ENCODE results near the gene ECE2. TPM values are rescaled to one million over a fixed set of nuclear protein-coding genes. Genes with fewer than 3 reads are reported as not detected.

The ECE2 gene
- total RNA-seq, 1 donor from 2014 or later: not detected

DNA sequence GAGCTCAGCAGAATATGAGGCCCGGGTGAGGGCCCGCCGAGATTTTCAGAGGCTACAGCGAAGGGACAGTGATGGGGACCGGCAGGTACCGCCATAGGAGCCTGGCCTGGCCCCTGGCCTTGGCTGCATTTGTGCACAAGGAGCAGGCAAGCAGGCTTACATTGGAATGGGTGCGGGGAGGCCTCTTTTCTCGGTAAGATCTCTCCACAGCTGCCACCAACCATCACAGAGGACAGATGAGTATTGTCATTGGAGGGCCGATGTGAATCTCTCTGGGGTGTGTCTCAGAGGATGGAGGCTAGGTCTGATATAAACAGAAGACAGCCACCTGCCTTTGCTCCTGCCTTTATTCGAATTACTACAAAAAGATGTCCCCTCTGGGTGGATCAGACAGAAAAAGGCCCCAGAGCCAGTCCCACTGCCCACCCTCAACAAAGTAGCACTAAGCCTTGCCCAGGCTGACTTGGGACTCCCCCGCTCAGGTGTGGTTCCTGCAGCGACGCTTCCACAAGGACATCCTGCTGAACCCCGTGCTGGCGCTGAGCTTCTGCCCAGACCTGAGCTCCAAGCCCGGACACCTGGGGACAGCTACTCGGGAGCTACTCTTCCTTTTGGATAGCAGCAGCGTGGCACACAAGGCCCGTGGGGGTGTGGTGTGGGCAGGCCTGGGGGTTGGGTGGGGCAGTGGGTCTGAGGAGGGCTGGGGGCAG, 41.0 kb upstream of the ECE2 start:
- no peaks in the 10 kb centered on the region for H3K9me3 Mint-ChIP-seq (ENCODE audit: low read depth)
- peaks cover 24% of the 10 kb centered on the region for H3K27me3 Mint-ChIP-seq (ENCODE audit: low read depth)
- TF ChIP-seq, protein P1, sequence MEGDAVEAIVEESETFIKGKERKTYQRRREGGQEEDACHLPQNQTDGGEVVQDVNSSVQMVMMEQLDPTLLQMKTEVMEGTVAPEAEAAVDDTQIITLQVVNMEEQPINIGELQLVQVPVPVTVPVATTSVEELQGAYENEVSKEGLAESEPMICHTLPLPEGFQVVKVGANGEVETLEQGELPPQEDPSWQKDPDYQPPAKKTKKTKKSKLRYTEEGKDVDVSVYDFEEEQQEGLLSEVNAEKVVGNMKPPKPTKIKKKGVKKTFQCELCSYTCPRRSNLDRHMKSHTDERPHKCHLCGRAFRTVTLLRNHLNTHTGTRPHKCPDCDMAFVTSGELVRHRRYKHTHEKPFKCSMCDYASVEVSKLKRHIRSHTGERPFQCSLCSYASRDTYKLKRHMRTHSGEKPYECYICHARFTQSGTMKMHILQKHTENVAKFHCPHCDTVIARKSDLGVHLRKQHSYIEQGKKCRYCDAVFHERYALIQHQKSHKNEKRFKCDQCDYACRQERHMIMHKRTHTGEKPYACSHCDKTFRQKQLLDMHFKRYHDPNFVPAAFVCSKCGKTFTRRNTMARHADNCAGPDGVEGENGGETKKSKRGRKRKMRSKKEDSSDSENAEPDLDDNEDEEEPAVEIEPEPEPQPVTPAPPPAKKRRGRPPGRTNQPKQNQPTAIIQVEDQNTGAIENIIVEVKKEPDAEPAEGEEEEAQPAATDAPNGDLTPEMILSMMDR (IDR thresholded peaks at IDR 0.05): no peak
- no peak overlapping the region for H3K4me3 Mint-ChIP-seq (ENCODE audit: unreplicated experiment)
- no peak for DNase-seq (ENCODE audit: low spot score)
- H3K27ac Mint-ChIP-seq (ENCODE audit: unreplicated experiment): no peak overlapping the region
- H3K36me3 Mint-ChIP-seq (ENCODE audit: low read depth): peaks cover 3% of the 10 kb centered on the region
- peaks cover 7% of the 10 kb centered on the region for H3K4me1 Mint-ChIP-seq (ENCODE audit: low read depth)

DNA sequence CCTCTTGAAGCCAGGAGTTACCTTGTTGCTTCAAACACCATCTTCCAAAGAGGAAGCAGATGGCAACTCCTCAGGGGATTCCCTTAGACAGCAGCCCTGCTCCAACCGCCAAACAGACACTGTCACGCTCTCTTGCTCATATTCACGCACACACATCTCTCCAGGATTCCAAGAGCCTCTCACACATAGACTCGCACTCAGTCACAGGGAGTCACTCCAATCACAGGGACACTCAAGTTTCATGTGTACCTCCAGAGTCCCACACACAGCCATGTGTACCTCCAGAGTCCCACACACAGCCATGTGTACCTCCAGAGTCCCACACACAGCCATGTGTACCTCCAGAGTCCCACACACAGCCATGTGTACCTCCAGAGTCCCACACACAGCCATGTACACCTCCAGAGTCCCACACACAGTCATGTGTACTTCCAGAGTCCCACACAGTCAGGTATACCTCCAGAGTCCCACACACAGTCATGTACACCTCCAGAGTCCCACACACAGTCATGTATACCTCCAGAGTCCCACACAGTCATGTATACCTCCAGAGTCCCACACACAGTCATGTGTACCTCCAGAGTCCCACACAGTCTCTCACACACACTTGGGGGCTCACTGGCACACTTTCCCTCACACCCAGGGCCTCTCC, 40.3 kb upstream of the ECE2 start:
- peaks cover 7% of the 10 kb centered on the region for H3K4me1 Mint-ChIP-seq (ENCODE audit: low read depth)
- peaks cover 24% of the 10 kb centered on the region for H3K27me3 Mint-ChIP-seq (ENCODE audit: low read depth)
- no peak for DNase-seq (ENCODE audit: low spot score)
- TF ChIP-seq, protein P1 (IDR thresholded peaks at IDR 0.05): no peak
- no peaks in the 10 kb centered on the region for H3K9me3 Mint-ChIP-seq (ENCODE audit: low read depth)
- no peak overlapping the region for H3K27ac Mint-ChIP-seq (ENCODE audit: unreplicated experiment)
- H3K36me3 Mint-ChIP-seq (ENCODE audit: low read depth): peaks cover 3% of the 10 kb centered on the region
- no peak overlapping the region for H3K4me3 Mint-ChIP-seq (ENCODE audit: unreplicated experiment)

DNA sequence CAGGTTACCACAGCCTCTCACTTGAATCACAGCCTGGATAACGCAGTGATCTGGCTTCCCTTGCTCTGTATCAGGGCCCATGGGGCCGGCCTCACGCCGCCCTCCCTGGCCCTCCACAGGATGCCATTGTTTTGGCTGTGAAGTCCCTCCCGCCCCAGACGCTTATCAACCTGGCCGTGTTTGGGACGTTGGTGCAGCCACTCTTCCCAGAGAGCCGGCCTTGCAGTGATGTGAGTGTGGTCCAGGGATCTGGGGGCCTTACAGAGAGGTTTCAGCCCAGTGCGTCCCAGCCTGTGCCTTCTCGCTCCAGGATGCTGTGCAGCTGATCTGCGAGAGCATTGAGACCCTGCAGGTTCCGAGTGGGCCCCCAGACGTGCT, 39.8 kb upstream of the ECE2 start:
- H3K4me3 Mint-ChIP-seq (ENCODE audit: unreplicated experiment): no peak overlapping the region
- H3K27me3 Mint-ChIP-seq (ENCODE audit: low read depth): peaks cover 22% of the 10 kb centered on the region
- H3K9me3 Mint-ChIP-seq (ENCODE audit: low read depth): no peaks in the 10 kb centered on the region

DNA sequence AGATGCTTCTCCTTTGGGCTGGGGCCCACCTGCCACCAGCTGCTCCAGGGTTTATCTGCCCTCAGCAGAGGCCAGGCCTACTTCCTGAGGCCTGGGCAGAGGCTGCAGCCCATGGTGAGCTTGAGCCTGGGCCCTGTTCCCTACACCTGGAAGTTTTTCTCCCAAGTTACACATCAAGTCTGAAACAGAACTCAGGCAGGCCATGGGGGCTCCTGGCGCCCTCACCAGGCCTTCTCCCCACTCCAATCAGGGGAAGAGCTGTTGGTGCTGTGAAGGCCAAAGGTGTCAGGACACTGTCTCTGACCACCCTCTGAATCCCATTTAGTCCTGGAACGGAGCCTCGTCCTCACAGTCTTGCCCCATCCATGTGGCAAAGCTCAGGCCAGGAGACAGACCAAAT, 39.2 kb upstream of the ECE2 start:
- H3K4me1 Mint-ChIP-seq (ENCODE audit: low read depth): no peaks in the 10 kb centered on the region
- H3K27me3 Mint-ChIP-seq (ENCODE audit: low read depth): peaks cover 16% of the 10 kb centered on the region
- no peaks in the 10 kb centered on the region for H3K9me3 Mint-ChIP-seq (ENCODE audit: low read depth)
- no peaks in the 10 kb centered on the region for H3K36me3 Mint-ChIP-seq (ENCODE audit: low read depth)
- no peak for DNase-seq (ENCODE audit: low spot score)
- TF ChIP-seq, protein P1 (IDR thresholded peaks at IDR 0.05): no peak
- no peak overlapping the region for H3K27ac Mint-ChIP-seq (ENCODE audit: unreplicated experiment)
- no peak overlapping the region for H3K4me3 Mint-ChIP-seq (ENCODE audit: unreplicated experiment)

More for the DNA sequence above, 39.8 kb upstream of the ECE2 start:
- no peak overlapping the region for H3K27ac Mint-ChIP-seq (ENCODE audit: unreplicated experiment)
- DNase-seq (ENCODE audit: low spot score): no peak
- H3K36me3 Mint-ChIP-seq (ENCODE audit: low read depth): peaks cover 3% of the 10 kb centered on the region
- TF ChIP-seq, protein P1 (IDR thresholded peaks at IDR 0.05): no peak
- peaks cover 5% of the 10 kb centered on the region for H3K4me1 Mint-ChIP-seq (ENCODE audit: low read depth)

DNA sequence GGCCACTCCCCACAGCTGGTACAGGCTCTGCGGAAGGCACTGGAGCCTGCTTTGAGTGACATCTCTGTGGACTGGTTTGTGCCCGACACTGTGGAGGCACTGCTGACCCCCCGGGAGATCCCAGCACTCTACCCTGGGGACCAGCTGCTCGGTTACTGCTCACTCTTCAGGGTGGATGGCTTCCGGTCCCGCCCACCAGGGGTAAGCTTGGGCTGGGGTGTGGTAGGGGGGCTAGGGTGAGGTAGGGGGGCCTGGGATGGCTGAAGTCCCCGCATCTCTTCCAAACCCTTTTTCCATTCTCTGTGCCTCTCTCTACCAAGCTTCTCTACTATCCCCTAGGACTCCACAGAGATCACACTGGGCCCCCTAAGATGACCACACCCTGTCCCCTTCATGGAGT, 38.6 kb upstream of the ECE2 start:
- no peak for DNase-seq (ENCODE audit: low spot score)
- no peak overlapping the region for H3K27ac Mint-ChIP-seq (ENCODE audit: unreplicated experiment)
- no peaks in the 10 kb centered on the region for H3K4me1 Mint-ChIP-seq (ENCODE audit: low read depth)
- TF ChIP-seq, protein P1 (IDR thresholded peaks at IDR 0.05): no peak
- peaks cover under 1% of the 10 kb centered on the region for H3K36me3 Mint-ChIP-seq (ENCODE audit: low read depth)
- no peaks in the 10 kb centered on the region for H3K9me3 Mint-ChIP-seq (ENCODE audit: low read depth)
- H3K27me3 Mint-ChIP-seq (ENCODE audit: low read depth): peaks cover 10% of the 10 kb centered on the region
- H3K4me3 Mint-ChIP-seq (ENCODE audit: unreplicated experiment): no peak overlapping the region

Measured in chondrocyte (in vitro differentiated cells).